GM20000 (cell line): ENCODE measurements around the gene TOR1AIP1.

Source experiments
- DNase-seq: peaks from one replicate; pipeline ENCODE4 v3.0.0; 2012; ENCODE audit warnings: low spot score
- TF ChIP-seq, protein P1 (sequence below): IDR thresholded peaks from 2 replicates; pipeline ENCODE4 v1.5.1; 2012; ENCODE audit warnings: mild to moderate bottlenecking, control low read depth; ENCODE audit errors: extremely low read depth, missing control alignments

The TOR1AIP1 gene

DNA sequence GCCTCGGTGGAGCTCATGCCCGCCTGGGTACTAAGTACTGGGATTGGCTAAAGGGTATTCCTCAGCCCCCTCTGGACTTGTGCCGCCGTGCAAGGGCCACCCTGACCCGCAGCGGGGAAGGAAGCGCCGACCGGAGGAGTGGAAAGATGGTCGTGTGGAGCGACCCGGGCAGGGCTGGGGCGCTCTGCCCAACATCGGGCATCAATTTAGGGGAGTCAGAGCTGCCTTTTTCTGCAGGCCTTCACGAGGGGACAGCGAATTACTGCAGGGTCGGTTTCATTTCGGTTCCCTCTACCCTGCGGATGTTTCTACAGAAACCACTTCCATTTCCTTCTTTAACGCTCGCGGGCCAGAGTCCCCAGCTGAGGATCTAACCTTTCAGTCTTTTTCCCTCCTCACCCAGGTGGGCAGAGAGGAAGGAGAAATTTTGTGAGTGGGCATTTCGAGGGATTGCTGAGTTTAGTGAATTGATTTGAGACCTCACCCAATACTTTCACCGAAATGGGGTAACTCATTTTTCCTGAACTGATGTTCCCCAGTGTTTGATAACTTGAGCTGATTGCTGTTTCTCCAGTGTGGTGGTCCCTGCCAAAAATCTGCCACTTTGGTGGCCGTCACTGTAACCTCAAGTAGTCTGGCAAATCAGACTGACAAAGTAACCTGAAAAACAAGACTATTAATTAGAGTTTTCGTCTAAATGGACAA, 1.1 kb downstream of the TOR1AIP1 start:
- DNase-seq, result peak; percentile 8
- TF ChIP-seq, protein P1, sequence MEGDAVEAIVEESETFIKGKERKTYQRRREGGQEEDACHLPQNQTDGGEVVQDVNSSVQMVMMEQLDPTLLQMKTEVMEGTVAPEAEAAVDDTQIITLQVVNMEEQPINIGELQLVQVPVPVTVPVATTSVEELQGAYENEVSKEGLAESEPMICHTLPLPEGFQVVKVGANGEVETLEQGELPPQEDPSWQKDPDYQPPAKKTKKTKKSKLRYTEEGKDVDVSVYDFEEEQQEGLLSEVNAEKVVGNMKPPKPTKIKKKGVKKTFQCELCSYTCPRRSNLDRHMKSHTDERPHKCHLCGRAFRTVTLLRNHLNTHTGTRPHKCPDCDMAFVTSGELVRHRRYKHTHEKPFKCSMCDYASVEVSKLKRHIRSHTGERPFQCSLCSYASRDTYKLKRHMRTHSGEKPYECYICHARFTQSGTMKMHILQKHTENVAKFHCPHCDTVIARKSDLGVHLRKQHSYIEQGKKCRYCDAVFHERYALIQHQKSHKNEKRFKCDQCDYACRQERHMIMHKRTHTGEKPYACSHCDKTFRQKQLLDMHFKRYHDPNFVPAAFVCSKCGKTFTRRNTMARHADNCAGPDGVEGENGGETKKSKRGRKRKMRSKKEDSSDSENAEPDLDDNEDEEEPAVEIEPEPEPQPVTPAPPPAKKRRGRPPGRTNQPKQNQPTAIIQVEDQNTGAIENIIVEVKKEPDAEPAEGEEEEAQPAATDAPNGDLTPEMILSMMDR, result no peak

DNA sequence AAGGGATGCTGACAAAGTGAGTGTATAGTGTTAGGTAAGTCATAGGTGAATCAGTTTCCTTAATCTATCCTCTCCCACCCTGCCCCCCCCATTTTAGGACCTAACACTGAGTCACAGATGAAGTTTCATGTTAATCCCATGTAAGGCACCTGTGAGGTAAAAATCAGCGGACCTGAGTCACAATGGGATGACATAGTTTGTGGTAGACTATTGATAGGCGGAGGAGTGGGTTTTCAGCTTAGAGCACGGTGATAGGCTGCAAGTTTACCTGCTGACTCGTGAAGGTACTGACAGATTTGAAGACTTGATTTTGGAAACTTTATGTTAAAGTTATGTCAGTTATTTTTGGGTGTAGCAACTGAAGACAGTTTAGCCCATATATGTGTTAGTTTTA, 1.7 kb downstream of the TOR1AIP1 start:
- TF ChIP-seq, protein P1, result no peak
- DNase-seq, result peak; percentile 45

DNA sequence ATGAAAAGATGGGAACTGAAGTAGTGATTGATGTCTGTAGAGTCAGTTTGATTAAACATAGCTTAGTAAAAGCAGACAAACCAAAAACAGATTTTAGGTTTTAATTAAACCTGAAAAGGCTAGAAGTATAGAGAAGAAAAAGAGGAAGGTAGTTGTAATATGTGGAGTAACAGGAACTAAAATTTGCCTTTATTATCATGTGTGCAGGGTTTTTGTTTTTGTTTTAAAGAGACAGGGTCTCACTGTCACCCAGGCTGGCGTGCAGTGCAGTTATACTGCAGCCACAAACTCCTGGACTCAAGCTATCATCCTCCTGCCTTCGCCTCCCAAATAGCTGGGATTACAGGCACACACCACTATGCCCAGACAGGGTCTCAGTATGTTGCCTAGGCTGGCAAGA, 6.0 kb downstream of the TOR1AIP1 start:
- DNase-seq, result no peak
- TF ChIP-seq, protein P1, result no peak

DNA sequence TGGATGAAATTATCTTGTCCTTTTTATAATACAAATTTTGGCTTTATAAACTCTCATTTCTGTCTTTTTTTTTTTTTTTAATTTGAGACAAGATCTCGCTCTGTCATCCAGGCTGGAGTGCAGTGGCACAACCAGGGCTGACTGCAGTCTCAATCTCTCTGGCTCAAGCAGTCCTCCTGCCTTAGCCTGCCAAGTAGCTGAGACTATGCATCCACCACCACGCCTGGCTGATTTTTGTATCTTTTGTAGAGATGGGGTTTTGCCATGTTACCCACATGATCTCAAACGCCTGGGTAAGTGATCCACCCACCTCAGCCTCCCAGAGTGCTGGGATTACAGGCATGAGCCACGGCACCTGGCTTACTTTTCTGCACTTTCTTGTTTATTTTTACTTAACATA, 7.5 kb downstream of the TOR1AIP1 start:
- DNase-seq, result no peak
- TF ChIP-seq, protein P1, result no peak

DNA sequence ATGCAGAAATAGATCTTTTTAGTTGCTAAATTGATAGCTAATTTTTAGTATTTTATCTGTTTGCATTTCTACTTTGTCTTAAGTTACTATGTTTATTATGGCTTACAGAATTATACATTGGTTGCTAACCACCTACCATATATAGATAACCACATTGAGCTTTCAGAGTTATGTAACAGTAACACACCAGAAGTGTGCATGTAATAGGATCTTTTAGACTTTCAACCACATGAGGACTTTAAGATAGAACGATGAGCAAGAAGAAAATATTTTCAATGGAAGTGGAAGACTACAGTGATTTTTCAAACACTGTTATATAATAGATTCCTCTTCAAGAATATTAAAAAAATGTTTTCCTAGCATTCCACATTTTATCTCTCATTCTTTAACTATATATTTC, 28.8 kb downstream of the TOR1AIP1 start:
- DNase-seq, result no peak
- TF ChIP-seq, protein P1, result no peak

DNA sequence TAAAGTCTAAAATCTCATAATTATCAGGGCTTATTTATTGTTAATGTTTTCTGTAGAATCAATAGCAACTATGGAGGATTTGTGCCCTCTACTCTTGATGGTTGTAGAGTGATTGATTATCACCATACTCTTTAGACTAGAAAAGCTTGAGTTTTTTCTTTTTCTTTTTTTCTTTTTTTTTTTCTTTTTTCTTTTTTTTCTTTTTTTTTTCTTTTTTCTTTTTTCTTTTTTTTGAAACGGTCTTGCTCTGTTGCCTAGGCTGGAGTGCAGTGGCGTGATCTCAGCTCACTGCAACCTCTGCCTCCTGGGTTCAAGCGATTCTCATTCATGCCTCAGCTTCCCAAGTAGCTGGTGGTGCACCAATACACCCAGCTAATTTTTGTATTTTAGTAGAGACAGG, 29.7 kb downstream of the TOR1AIP1 start:
- TF ChIP-seq, protein P1, result no peak
- DNase-seq, result no peak

DNA sequence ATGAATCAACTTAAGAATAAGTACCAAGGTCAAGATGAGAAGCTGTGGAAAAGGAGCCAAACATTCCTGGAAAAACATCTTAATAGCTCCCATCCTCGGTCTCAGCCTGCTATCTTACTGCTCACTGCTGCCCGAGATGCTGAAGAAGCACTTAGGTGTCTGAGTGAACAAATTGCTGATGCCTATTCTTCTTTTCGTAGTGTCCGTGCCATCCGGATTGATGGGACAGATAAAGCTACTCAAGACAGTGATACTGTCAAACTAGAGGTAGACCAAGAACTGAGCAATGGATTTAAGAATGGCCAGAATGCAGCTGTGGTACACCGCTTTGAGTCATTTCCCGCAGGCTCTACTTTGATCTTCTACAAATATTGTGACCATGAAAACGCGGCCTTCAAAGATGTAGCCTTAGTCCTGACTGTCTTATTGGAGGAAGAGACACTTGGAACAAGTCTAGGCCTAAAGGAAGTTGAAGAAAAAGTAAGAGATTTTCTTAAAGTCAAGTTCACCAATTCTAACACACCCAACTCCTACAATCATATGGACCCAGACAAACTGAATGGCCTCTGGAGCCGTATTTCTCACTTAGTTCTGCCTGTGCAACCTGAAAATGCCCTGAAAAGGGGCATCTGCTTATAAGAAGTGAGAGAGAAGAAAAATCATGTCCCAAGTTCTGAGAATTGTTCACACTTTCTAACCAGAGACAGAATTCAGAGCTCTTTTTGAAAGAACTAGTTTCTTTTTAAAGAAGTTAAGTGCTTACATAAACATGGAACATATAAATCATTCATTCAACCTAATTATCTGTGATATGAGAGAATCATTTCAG, 35.7 kb downstream of the TOR1AIP1 start:
- DNase-seq, result no peak
- TF ChIP-seq, protein P1, result no peak
